Thyroid gland (tissue), 4 donors: ENCODE measurements around the gene NOSIP.

Source experiments
- POLR2A ChIP-seq, 2 donors: fragments of 450-650 bp; IDR thresholded peaks; one replicate each; pipeline ENCODE4 v1.6.1; 2017; ENCODE audit warnings: antibody characterized with exemption in 2 of 2, mild to moderate bottlenecking in 2 of 2, moderate library complexity in 1 of 2
- TF ChIP-seq, protein P1 (sequence below), 6 experiments: fragments of 200-600 bp in 3 of 6; fragments of 450-650 bp in 3 of 6; sonication (generic) in 3 of 6; IDR thresholded peaks; one replicate each; pipeline ENCODE4 v1.5.1; 2016 to 2019; ENCODE audit warnings: antibody characterized with exemption in 6 of 6, mild to moderate bottlenecking in 2 of 6, inconsistent platforms in 1 of 6, moderate library complexity in 1 of 6

DNA sequence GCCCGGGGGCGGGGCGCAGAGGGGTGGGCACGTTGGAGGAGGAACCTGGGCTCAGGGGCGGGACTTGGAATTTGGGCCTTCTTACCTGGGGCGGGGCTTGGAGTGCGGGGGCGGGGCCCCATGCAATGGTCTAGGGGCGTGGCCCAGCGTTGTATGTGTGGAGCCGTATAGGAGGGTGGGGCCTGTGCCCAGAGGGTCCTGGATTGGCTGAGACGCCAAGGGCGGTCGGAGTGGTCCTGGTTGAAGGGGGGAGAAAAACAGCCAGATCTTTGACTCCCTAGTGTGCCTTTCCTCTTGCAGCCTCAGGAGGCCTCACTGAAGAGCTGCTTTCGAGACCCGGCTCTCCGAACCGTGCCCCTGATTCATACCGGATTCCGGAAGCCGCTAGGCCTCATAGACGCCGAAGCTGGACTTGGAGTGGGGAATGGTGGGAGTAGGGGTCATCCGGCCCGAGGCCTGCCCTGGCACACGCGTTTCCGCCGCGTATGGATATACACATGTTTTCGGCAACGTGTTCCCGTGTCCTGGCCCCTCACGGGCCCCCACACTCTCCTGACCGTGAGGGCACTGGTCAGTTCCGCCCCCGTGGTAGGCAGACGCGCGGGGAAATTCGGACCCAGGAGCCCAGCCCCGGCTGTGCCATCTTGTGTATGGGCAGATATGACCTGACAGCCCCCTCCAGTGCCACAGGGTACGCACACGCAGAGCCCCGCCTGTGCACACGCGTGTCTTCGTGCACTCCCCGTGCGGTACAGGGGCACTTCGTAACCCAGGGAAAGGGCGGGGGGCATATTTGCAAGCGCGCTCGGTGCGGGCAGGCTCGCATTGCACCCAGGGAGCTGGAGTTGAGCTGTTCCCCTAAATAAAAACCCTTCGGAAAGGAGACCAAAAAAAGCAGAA, 10.0 kb upstream of the NOSIP start:
- TF ChIP-seq, protein P1, sequence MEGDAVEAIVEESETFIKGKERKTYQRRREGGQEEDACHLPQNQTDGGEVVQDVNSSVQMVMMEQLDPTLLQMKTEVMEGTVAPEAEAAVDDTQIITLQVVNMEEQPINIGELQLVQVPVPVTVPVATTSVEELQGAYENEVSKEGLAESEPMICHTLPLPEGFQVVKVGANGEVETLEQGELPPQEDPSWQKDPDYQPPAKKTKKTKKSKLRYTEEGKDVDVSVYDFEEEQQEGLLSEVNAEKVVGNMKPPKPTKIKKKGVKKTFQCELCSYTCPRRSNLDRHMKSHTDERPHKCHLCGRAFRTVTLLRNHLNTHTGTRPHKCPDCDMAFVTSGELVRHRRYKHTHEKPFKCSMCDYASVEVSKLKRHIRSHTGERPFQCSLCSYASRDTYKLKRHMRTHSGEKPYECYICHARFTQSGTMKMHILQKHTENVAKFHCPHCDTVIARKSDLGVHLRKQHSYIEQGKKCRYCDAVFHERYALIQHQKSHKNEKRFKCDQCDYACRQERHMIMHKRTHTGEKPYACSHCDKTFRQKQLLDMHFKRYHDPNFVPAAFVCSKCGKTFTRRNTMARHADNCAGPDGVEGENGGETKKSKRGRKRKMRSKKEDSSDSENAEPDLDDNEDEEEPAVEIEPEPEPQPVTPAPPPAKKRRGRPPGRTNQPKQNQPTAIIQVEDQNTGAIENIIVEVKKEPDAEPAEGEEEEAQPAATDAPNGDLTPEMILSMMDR (IDR thresholded peaks at IDR 0.05), result peak in 1 of 6 experiments; percentile 4
- TF ChIP-seq POLR2A (IDR thresholded peaks at IDR 0.05), result peak in 1 of 2 donors; percentile 75
